Embryonic facial prominence (tissue), 1 donor: ENCODE results near the gene SORL1.

Experiments
- DNase-seq: peaks from one replicate; pipeline ENCODE4 v3.0.0-alpha.2; 2016; ENCODE audit errors: extremely low spot score

The SORL1 gene

DNA sequence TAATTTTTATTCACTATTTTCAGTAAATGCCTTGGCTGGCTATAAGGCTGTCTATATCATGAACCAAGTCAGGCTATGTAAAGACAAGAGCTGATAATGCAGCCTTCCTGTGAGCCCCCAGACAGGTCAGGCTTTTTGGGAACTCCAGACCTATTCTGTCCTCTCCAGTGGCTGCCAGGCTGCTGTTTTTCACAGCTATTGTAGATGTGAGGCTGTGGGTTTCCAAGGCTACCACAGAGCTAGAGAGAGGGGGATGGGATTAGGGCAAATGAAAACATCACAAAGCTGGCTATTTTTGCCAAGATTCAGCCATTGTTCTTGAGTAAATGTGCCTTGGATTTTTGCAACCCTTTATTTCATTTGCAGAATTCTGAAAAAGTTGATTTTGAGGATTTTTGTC lies 56.3 kb downstream of the SORL1 start:
- no peak for DNase-seq

GRCh38 chr11:121510438-121510837 lies 58.3 kb downstream of the SORL1 start:
- DNase-seq: no peak

DNA sequence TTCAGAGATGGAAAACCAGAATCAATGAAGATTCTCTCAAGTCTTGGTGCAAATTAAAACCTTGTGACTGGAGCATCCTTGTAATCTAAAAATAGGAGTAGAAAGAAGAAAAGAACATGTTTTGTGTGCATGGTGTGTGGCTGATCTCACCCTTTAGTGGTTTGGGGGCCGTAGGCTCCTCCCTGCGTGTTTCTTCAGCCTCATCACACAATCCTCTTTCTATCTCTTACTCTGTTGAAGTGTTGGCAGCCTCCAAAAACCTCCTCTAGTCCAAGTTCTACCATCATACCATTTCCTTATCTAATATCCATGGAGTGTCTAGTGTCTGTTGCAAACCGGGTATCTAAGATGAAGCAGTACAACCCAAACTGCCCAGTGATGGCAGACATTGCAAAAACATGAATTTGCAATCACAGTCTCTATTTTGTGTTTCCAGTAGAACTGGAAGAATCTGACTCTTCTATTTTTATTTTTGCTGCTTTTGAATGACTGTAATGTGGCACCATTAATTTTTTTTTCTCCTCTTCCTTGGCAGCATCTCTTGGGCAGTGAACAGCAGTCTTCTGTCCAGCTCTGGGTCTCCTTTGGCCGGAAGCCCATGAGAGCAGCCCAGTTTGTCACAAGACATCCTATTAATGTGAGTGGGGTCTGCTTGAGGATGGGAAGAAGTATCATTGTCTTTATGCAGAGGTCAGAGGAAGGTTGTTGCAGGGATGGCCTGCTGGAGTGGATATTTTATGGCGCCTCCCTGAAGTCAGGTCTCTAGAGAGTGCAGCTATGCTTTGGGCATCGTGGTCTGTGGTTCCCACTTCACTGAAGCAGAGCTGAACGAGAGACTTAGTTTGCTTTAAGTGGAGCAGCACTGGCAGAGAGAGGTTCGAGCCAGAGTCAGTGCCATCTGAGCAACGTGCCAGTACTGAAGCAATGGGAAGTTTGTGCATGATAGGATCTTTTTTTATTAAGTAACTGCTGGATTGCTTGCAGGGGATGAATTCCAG lies 60.7 kb downstream of the SORL1 start:
- no peak for DNase-seq

GRCh38 chr11:121513807-121514206 lies 61.7 kb downstream of the SORL1 start:
- DNase-seq: no peak

GRCh38 chr11:121514432-121515334 lies 62.6 kb downstream of the SORL1 start:
- no peak for DNase-seq

DNA sequence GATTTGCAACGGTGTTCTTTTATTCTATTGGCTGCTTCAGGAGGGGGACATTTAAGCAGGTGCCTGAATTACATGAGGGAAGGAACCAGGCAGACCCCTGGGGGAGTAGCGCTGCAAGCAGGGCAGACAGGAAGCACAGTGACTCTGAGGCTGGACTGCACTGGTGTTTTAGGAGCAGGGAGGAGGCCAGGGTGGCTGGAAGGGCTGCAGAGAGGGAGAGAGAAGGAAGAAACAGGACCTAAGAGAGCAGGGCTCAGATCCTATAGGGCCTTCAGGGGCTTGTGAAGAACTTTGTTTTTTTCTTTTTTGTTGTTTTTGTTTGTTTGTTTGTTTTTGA lies 63.2 kb downstream of the SORL1 start:
- DNase-seq: no peak

GRCh38 chr11:121517996-121518395 lies 65.9 kb downstream of the SORL1 start:
- no peak for DNase-seq

DNA sequence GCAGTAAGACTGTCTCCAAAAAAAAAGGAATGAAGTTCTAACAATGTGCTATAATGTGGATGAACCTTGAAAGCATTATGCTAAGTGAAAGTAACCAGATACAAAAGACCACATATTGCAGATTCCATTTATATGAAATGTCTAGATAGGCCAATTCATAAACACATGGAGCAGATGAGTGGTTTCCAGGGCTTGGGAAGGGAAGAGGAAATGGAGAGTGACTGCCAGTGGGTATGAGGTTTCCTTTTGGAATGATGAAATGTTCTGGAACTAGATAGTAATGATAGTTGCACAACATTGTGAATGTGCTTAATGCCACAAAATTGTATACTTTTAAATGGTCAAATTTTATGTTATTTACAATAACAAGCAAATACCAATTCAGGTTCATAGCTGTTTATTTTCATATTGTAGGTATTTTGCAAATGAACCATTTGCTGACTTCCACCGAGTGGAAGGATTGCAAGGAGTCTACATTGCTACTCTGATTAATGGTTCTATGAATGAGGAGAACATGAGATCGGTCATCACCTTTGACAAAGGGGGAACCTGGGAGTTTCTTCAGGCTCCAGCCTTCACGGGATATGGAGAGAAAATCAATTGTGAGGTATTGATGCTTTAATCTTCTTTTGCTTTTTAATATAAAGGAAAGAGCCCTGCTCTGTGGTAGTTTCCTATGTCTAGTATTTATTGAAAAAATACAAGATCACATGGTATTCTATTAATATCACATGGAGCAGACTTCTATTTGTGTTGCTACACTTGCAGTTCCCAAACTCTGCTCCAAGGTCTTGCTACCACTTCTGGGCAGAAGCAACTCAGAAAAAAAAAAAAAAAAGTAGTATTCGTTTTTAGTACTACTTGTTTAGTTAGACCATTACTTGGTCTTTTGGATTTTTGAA lies 68.4 kb downstream of the SORL1 start:
- DNase-seq: no peak

GRCh38 chr11:121521145-121522042 lies 69.3 kb downstream of the SORL1 start:
- no peak for DNase-seq

DNA sequence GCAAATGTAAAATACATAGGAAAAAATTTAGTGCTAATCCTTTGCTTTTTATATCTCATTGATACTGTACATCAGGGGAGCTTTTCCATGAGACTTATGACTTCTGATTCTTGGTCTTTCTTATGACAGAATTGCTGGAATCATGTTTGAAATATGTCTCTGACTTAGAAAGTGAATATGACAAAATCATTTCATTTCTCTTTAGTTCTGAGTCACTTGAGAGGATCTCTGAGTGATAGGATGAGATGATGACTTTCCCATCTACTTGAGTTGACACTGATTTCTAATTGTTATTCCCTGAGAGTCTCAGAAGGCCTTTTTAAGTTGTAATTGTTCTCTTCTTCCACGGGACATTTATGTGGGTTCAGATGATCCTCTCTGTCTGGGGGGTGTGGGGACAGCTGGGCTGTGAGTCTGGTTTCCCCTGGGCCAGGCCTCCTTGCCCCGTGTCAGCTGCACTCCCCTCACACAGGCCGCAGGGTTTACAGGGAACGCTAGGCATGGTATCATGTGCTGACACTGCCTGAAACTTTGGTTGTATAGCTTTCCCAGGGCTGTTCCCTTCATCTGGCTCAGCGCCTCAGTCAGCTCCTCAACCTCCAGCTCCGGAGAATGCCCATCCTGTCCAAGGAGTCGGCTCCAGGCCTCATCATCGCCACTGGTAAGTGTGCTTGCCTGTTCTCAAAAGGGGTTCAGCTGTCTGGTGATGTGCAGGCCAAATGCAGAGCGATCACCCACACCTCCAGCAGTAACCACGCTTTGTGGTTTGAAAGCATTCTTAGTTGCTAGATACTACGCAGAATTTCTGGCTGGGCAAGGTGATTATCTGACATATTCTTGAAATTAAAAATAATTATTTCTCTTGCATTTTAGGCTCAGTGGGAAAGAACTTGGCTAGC lies 70.2 kb downstream of the SORL1 start:
- no peak for DNase-seq

DNA sequence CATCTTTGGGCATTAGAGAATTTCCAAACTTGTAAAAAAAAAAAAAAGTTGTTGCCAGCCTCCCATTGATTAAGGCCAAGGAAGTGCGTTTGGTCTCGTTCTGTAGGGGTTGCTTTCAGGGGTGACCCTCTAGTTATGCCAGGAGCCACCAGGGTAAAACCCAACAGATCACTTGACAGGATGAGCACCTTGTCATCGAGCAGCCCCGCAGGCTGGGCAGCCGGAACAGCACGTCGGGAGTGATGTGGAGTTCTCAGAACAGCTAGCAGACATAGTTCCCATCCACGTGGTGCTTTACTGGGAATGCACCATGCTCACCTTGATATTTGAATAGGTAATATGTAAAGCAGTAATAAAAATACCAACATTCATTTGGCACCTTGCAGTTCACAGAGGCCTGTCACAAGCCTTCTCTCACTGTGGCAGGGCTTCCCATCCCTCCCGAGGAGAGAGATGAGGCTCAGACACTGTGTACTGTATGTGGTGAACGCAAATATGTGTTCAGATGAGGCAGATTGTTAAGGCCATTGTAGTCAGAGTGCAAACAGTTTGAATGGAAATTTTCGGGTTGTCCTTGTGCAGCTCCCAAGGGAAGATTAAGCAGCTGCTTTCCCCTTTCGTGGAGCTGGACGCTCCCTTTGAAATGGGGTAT lies 71.6 kb downstream of the SORL1 start:
- DNase-seq: no peak

- no peak for DNase-seq
Measured at GRCh38 chr11:121524233-121524631, 72.1 kb downstream of the SORL1 start.

DNA sequence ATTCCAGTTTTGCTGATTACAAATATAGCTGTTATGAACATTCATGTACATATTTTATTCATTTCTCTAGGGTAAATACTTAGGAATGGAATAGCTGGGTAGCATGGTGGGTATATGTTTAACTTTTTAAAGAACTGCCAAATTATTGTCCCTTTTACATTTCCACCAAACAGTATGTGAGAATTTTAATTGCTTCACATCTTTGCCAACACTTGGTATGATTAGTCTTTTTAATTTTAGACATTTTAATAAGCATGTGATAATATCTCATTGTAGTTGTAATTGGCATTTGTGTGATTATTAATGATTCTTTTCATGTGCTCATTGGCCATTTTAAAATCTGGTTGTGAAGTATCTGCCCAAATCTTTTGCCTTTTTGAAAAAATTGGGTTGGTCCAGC lies 73.3 kb downstream of the SORL1 start:
- DNase-seq: no peak

DNA sequence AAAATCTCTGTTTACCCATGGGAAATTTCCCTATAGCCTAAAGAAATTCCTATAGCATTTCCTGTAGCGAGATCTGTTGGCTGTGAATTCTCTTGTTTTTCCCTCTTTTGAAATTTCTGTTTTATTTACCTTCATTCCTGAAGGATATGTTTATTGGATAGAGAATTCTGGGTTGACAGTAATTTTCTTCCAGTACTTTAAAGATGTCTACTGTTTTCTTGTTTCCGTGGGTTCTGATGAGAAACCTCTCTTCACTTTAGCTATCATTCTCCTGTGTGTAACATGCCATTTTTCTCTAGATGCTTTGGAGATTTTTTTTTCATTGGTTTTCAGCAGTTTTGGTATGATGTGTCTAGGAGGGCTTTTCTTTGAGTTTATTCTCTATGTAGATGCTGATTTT lies 78.1 kb downstream of the SORL1 start:
- no peak for DNase-seq

- no peak for DNase-seq
Measured at GRCh38 chr11:121533601-121534000, 81.5 kb downstream of the SORL1 start.

DNA sequence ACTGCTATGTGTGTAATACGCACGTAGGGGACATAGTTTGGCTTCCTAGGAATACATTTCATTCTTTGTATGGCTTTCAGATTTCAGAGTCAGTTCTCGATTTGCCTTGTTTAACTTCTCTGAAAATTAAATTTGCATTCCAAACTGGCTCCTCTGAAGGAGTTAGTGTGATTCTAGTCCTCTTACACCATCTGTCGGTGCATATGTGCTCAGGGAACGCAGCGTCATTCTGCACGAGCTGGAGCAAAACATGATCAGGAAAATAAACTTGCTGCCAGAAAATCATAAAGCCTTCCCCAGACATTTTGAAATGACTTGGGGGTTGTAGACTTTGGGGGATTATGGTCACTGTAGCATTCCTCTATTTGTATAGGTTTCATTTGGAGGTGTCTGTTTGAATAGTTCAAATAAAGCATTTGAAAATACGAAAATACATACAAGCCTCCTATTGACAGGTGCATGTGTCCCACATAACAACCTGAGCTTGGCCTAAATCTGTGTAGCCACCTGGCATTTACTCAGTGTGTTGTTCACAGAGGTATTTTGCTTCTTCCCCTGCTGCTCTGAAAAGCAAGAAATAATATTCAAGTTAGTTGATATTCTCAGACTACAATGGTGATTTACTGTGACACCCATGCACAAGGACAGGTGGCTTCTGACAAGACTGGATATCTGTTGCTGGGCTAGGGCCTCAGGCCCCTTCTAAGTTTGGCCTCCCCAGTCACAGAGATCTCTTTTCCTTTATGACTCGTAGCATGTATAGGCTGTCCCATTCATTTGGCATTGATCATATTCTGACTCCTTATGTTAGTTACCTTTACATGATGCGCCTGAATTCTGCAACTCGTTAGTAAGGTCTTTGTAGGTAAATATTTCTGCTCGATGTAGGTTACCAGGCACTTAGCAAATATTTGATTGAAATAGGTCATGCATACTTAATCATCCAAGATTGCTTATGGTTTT lies 82.3 kb downstream of the SORL1 start:
- no peak for DNase-seq

DNA sequence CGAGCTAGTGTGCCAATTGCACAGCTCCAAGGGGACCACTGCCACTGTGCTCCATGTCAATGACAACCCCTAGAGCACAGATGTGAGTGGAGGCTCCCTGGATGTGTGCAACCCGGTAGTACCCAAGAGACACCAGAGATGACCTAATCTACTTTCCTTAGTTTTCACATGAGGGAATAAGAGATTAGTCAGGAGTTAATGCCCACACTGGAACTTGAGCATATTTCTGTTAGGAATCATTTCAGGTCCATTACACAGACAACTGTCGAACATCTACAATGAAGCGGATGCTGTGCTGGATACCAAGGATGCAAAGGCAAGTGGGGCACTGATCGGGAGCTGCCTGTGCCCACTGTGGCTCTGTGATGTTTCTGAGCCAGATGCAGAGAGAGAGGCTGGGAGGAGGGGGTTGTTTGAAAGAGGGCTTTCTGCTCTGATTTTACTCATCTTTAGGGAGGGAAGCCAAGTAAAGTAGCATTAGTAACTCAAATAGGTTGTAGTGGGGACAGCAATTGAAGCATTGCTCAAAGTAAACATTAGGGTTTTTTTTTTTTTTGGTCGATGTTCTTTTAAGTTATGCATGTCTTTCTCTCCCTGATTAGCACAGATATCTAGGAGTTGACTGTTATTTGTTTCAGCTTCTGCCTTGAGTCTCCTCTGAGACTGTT lies 83.1 kb downstream of the SORL1 start:
- no peak for DNase-seq
